Stimulated activated CD8-positive, alpha-beta memory T cell treated with anti-CD3 and anti-CD28 coated beads, Interleukin-4, amount 100 ng/mL, for 48 hours (primary cell): Measurements from ENCODE around the gene NDST3.
"Not testable (repeated sequence)": the region's sequence is repeated elsewhere in the genome, so short reads cannot be mapped to it uniquely, and the experiment has no call there.

Experiments used
- DNase-seq: peaks from one replicate; pipeline ENCODE4 v3.0.0-alpha.2; 2020

Gene NDST3

DNA sequence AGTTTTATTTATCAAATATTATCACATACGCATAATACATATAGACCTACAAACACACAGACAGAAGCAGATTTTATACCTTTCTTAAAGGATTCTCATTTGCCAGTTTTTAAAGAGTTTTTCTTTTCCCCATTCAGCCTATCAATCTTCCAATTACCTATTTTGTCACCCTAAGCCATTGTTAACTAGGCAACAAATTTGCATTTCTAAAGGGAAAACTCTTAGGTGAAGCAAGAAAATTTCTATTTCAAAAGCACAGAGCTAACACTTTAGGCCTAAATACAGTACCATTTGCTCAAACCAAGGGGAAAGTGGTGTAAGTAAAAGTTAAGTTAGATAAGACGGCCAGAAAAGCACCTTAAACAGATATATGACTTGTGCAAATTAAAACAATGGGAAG, 156.6 kb downstream of the NDST3 start:
- DNase-seq, result no peak

DNA sequence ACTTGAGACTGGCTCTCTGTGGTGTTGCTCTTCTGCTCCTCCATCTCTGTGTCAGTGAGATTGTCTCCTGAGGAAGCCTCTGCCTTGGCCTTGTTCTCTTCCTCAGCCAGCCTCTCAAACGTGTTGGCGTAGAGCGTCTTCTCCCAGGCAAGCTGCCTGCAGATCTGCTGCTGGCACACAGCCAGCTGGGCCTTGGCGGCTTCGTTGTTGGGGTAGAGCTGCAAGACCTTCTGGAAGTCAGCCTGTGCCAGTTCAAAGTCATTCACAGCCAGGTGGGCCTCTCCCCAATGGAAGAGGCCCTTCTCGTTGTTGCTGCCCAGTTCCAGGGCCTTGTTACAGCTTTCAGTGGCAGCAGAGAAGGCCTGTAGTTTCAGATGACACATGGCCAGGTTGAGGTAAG, 159.1 kb downstream of the NDST3 start:
- no peak for DNase-seq

DNA sequence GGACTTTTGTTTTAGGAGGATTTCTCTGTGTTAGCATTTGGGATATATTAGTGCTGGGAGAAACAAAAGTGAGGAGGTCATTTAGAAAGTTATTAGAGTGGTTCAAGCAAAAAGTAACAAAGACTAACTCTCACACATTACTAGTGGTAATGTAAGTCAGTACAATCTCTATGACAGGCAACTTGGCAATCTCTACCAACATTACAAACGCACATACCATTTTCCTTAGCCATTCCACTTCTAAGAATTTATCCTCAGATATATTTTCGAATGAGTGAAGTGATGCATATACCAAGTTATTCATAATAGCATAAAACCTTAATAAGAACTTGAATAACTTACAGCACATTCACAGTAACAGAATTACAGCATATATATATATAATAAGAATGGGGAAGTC, 172.3 kb downstream of the NDST3 start:
- no peak for DNase-seq

DNA sequence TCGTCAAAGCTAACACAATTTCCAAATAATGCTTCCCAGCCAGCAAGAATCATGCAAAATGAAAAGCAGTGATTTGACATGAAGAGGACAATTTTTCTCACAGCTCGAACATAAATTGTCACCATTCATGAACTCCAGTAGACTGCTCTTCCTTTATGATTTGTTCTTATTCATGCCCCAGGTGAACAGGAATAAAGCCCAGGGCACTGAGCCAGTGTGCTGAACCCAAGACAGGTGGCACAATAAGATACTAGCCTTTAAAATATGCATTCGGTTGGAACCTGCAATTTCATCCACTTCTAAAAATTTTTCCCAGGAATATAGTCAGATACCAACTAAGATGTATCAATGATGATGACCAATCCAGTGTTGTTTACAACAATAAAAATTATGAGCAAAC, 178.8 kb downstream of the NDST3 start:
- no peak for DNase-seq

DNA sequence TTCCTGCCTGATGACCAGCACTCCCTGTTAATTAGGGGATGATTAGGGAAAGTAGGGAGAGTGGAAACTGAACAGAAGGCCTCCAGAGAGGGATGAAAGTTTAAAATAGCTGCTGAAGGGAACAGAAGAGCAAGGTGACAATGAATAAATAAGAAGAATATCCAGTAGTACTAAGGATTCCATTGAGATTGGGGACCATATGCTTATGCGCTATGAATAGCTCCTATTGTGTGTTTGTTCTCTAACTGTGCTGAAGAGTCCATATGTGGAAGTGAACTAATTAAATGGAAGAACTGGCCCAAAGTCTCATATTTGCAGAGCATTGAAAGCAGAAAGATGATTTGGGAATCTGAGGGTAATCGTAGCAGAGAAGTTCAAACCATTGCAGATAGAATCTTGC, 181.5 kb downstream of the NDST3 start:
- DNase-seq, result no peak

DNA sequence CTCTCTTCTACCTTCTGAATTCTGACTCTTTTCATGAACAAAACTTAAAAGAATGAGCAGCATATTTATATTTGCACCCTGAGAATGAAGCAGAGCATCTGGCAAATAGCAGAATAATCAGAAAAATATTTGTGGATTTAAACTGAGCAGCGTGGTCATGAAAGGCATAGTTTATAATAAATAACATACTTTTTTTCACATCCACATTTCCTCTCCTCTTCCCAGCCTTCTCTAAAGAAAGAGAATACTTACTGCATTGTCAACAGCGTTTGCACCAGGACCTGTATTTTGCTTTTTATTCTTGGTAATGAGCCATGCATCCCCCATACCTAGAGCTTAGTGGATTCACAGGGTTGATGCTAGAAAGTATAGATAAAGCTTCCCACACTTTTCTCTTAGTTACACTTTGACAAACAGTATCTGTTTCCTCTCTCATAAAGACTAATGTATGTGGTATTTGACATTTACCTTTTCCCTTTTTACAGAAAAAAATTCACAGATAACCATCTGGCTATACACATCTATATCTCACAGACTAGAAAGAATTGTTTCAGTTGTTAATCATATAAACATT, 187.0 kb downstream of the NDST3 start:
- DNase-seq, result no peak

DNA sequence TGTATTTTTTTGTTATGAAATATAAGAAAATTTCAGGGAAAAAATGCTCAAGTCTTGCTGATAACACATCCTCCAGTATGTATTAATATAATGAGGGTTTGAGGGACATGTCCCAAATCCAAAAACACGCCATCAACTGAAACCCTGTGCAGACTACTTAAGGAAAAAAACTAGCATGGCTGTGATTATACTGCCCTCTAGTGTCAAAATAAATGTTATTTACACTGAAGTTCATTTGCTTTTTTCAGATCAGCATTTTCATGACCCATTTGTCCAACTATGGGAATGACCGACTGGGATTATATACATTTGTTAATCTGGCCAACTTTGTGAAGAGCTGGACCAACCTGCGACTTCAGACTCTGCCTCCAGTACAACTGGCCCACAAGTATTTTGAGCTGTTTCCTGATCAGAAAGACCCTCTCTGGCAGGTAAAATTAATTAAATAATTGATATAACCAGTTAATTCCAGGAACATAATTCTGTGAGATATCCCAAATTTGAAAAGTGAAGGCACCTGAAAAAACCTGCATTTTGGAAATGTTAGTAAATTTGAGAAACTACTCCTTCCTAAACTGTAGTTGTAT, 190.1 kb downstream of the NDST3 start:
- no peak for DNase-seq

DNA sequence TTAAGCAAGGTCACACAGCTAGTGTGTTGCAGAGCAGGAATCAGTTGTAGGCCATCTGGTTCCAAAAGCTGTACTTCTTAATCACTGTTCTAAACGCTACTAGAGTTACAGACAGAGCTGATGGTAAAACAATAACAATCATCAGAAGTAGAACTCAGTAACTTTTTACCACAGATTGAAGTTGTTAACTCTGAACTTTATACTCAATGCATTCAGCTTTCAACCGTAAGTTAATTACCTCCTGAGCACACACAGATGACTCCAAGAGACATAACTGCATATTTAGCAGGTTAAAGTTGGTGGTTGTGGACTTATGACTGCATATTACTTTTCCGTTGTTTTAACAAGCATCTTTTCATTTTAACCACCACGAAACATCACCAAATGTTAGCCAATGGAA, 191.2 kb downstream of the NDST3 start:
- no peak for DNase-seq

DNA sequence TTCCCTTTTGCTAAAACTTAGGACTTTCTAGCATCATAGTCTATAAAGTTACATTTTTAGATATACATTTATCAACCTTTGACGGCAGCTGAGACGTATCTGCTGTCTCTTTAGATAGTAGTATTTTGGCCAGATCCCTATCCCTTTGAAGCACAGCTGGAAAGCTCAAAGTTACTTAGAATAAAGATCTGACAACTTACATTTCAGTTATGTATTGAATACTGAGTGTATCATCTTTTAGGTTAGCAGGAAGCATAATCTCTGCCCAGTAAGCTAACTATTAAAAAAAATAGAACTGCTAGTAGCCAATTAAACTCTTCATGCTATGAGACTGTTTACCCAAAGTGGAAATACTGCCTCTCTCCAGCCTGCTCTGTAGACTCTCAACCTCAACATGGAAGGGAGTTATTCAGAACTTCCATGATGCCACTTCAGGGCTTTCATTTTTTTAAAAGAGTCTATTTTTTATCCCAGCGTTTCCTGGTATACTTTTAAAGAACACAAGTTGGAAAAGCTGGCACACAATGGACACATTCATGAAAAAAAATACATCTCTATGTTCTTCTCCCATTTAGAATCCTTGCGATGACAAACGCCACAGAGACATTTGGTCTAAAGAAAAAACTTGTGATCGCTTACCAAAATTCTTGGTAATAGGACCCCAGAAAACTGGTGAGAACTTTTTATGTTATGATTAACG, 192.2 kb downstream of the NDST3 start:
- DNase-seq, result no peak

DNA sequence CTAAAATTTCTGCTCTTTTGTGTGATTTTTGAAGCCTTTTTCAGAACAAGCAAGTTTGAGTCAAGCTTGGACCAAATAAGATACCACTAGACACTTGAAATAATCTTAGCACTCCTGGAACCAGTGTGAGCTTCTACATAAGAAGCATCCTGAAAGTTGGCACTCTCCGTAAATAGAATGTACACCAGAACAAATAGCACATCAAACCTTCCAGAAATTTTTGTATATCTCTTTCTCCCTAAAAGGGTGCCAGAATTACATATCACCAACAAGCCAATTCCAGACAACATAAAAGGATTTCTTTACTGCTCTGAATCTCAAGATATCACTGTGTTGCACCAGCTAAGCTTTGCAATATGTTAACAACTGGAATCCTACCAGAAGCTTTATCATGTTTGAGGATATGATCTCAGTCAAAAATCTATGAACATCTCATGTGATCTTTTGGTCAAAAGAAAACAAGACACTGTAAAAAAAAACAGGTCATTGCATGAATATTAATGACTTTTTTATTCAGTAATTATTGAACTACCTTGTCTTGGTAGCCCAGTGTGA, 201.4 kb downstream of the NDST3 start:
- DNase-seq, result no peak

DNA sequence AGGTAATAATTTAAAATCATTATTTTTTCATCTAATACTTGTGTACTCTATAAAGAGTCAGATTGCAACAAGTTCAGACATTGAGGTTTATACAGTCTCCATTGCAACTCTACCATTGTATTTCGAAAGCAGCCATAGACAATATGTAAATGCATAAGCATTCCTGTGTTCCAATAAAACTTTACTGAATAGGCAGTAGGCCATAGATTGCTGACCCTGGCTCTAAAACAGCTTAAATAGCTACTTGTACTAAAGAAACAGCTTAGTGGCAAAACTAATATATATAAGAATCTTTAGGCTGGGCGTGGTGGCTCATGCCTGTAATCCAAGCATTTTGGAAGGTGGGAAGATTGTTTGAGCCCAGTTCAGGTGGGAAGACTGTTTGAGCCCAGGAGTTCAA, 203.2 kb downstream of the NDST3 start:
- DNase-seq, result no peak

DNA sequence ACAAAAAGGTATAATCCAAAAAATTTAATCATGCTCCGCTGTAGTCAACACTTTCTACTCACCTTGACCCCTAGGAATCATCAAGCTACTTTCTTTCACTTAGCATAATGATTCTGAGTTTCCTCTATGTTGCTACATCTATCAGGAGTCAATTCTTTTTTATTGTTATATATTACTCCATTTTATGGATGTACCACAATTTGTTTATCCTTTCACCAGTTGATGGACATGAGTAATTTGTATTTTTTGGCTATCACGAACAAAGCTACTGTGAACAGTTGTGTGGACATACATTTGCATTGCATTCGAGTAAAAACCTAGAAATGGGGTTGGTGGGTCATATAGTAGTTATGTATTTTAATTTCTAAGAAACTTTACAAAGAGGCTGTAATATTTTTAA, 215.6 kb downstream of the NDST3 start:
- no peak for DNase-seq

DNA sequence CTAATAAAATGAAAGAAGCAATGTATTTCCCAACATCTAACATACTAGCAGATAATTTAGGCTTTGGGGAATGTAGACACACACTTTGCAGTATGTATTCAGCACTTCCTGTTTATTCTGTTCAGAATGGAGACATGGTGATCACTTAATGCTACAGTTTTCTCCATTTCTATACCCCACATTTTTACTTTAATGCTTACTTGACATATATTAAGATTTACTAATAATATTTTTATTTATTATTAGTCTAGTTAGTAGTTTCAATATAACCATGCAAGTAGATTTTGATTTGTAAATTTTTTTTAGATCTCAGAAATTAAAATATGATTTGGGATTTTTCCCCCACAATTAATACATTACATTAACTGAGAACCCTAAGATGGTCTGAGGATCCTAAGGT, 220.1 kb downstream of the NDST3 start:
- no peak for DNase-seq

DNA sequence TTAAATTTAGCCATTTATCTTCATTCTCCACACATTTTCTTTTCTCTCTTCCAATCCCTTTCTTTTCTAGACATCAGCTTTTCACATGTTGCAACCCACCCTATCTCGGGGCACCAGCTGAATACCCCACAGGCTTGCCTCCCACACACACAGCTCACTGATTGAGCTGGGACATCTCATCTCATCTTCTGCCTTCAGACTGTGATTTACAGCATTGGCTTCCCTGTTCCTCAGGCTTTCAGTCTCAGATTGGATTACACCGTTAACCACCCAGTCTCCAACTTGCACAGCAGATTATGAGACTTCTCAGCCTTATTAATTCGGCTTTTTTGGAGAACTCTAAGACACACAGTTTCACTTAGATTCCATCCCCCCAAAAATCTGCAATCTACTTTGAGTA, 224.8 kb downstream of the NDST3 start:
- no peak for DNase-seq

DNA sequence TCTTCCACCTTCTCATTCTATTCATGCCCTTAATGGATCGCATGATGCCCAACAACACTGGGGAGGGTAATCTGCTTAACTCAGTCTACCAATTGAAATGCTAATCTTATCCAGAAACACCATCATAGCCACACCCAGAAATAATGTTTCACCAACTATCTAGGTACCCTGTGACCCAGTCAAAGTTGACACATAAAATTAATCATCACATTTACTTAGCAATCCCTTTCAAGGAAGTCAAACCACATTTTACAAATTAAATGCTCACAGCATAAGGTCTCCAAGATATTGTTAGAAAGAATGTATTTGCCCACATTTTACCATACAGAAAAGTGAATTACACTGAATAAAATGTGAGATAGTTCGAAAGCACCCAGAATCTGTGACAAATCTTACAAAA, 226.0 kb downstream of the NDST3 start:
- no peak for DNase-seq

DNA sequence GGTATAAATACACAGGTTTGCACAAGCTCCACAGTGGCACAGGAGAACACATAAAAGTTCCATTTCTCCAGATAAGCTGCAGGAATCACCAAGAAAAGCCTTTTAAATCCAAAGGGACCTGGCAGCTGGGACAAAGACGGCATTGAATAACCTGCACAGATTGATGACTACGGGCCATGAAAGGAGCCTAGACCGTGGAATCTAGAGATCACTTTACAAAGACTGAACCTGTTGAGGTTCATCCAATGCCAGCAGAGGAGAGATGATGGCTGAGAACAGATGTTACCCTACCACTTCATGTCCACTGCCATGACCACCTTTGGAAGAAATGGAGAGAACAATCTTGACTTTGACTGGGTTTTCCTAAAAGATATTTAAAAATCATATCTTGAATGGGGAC, 229.8 kb downstream of the NDST3 start:
- no peak for DNase-seq

DNA sequence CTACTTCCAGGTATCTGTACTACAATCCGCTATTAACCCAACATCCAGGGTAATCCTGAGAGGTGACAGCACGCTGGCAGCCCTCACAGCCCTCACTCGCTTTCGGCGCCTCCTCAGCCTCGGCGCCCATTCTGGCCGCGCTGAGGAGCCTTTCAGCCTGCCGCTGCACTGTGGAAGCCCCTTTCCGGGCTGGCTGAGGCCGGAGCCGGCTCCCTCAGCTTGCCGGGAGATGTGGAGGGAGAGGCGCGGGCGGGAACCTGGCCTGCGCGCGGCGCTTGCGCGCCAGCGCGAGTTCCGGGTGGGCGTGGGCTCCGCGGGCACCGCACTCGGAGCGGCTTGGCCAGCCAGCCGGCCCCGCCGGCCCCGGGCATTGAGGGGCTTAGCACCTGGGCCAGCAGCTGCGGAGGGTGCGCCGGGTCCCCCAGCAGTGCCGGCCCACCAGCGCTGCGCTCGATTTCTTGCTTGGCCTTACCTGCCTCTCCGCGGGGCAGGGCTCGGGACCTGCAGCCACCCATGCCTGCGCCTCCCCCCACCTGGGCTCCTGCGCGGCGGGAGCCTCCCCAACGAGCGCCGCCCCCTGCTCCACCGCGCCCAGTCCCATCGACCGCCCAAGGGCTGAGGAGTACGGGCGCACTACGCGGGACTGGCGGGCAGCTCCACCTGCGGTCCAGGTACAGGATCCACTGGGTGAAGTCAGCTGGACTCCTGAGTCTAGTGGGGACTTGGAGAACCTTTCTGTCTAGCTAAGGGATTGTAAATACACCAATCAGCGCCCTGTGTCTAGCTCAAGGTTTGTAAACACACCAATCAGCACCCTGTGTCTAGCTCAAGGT, 231.2 kb downstream of the NDST3 start:
- DNase-seq, result peak; percentile 53

DNA sequence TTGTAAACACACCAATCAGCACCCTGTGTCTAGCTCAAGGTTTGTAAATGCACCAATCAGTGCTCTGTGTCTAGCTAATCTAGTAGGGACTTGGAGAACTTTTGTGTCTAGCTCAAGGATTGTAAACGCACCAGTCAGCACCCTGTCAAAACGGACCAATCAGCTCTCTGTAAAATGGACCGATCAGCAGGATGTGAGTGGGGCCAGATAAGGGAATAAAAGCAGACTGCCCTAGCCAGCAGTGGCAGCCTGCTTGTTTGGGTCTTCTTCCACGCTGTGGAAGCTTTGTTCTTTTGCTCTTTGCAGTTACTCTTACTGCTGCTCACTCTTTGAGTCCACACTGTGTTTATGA, 231.8 kb downstream of the NDST3 start:
- not testable (repeated sequence) for DNase-seq

DNA sequence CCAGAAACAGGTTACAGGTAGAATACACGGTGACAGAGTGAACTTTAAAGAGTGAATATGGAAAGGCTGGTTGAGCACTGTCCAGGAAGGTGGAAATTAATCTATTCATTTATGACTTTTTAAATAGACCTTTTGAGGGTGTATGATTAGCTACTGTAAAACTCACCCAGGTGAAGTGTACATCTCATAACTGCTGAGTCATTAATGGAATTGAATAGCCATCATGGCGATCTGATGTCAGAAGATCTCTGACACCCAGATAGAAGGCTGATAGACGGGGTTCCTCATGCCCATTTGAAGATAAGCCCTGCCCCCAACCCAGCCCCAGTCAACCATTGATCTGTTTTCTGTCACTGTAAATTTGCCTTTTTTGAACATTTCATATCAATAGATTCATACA, 234.5 kb downstream of the NDST3 start:
- no peak for DNase-seq

DNA sequence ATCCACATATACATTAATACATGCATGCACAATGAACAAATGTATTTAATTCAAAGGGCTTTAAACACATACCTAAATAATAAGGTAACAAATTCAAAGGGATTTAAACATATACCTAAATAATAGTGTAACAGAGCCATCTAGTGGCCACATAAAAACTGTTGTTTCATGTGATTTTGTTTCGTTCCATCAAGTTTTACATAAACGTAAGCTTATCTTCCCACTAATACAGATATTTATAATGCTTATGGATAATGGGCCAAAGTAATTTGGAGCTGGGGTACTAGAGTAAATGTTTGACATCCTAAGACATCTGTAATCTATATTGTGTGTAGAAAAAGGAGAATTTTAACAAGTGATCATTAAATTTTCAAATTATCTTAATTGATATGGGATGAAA, 236.2 kb downstream of the NDST3 start:
- no peak for DNase-seq

DNA sequence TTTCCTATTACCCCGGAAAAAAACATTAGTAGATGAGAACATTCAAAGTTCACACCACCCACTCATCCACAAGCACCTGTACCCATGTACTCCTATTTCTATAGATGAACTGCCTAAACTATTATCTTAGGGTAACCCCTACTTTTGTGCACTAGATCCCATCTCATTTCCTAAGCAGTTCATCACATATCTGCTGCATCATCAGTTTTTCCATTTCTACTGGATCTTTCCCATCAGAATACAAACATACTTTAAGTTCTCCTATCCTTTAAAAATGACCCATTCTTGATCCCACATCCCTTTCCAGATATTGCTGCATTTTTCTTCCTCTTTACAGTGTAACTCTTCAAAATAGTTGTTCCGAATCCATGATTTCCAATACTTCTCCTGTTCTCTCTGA, 237.5 kb downstream of the NDST3 start:
- no peak for DNase-seq

DNA sequence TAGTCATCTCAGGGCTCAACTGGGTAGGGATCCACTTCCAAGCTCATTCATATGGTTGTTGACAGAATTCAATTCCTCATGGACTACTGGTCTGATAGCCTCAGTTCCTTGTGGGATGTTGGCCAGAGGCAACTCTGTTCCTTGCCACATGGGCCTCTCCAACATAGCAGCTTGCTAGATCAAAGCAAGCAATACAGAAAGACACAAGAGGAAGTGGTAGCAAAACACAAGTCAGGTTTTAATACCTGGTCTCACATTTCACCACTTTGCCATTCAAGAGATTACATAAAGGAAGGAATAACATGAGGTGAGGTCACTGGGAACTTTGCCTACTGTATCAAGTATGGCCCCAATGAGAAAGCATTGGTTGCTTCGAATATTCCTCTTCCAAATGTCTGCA, 239.4 kb downstream of the NDST3 start:
- no peak for DNase-seq

DNA sequence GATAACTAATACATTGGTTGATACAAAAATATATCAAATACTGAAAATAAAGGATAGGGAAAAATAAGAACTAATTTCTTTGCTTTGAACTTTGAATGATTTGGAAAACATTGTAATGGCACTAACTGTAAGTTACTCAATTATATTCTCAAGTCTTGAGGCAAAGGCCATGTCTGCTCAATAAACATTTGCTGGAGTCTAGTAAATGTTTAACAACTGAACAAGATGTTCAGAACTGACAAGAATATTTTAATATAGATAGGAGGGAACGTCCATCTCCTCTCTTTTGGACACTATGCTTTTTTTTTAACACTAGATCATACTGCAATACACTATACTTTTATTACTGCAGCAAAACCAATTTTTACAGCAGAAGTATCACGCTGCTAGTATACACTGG, 242.3 kb downstream of the NDST3 start:
- no peak for DNase-seq

DNA sequence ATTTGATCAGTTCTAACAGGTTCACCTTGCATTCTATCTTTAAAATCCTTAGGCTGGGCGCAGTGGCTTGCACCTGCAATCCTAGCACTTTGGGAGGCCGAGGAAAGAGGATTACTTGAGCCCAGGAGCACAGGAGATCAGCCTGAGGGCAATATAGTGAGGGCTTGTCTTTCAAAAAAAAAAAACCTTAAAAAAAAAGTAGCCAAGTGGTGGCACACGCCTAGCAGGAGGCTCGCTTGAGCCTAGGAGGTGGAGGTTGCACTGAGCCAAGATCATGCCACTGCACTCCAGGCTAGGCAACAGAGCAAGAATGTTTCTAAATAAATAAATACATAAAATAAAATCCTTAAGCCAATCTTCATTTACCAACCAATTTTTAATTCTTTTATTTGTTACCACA, 243.0 kb downstream of the NDST3 start:
- DNase-seq, result no peak
